D341Med (cell line): ENCODE results near the gene UROC1.

ENCODE experiments used
- DNase-seq: peaks from one replicate; pipeline ENCODE4 v3.0.0; 2012; ENCODE audit warnings: low spot score

Gene UROC1

GRCh38 chr3:126439968-126440708 is 77.4 kb downstream of the UROC1 start:
- peak; percentile 15 for DNase-seq

GRCh38 chr3:126439346-126439967 is 78.1 kb downstream of the UROC1 start:
- peak; percentile 17 for DNase-seq

- DNase-seq, result no peak
Measured at GRCh38 chr3:126438746-126439145, 78.8 kb downstream of the UROC1 start.

- DNase-seq, result peak; percentile 20
Measured at GRCh38 chr3:126438186-126438585, 79.4 kb downstream of the UROC1 start.

GRCh38 chr3:126436826-126437717 is 80.5 kb downstream of the UROC1 start:
- no peak for DNase-seq

- DNase-seq, result no peak
Measured at GRCh38 chr3:126435456-126436315, 81.9 kb downstream of the UROC1 start.

- DNase-seq, result no peak
Measured at GRCh38 chr3:126434931-126435411, 82.6 kb downstream of the UROC1 start.

- no peak for DNase-seq
Measured at GRCh38 chr3:126434264-126434590, 83.3 kb downstream of the UROC1 start.

- no peak for DNase-seq
Measured at GRCh38 chr3:126433496-126434263, 83.9 kb downstream of the UROC1 start.

GRCh38 chr3:126433105-126433430 is 84.5 kb downstream of the UROC1 start:
- no peak for DNase-seq

GRCh38 chr3:126432361-126433104 is 85.0 kb downstream of the UROC1 start:
- DNase-seq, result peak; percentile 7
